Measurements from ENCODE around the gene KCTD17. TPM values are rescaled to one million over a fixed set of nuclear protein-coding genes. Genes with fewer than 3 reads are reported as not detected.

Gene KCTD17
- total RNA-seq, 1 experiment from 2014 or later = 39.1 TPM

- Histone ChIP-seq H3K4me3 (ENCODE audit: low read depth, low read length, poor library complexity, severe bottlenecking) (no peak overlapping the region), H3K9me3 (ENCODE audit: low read depth, low read length, poor library complexity, severe bottlenecking) (no peaks in the 10 kb centered on the region), H3K27ac (ENCODE audit: low read depth, low read length, poor library complexity, severe bottlenecking) (no peak overlapping the region), H3K36me3 (ENCODE audit: insufficient read depth, low read length, poor library complexity, severe bottlenecking) (no peaks in the 10 kb centered on the region), H3K4me1 (ENCODE audit: insufficient read depth, low read length, poor library complexity, severe bottlenecking) (no peaks in the 10 kb centered on the region), H3K27me3 (replicated peaks; ENCODE audit: insufficient read depth, low read depth, low read length, poor library complexity) (no peaks in the 10 kb centered on the region)
- no TSS peak for BruUV-seq (replicated peaks)
- DNase-seq (ENCODE audit: low spot score) = no peak
- no peak for TF ChIP-seq EZH2 (IDR thresholded peaks at IDR 0.05; ENCODE audit: borderline replicate concordance, low read depth, low read length, poor library complexity, severe bottlenecking)
- TF ChIP-seq, protein P1, sequence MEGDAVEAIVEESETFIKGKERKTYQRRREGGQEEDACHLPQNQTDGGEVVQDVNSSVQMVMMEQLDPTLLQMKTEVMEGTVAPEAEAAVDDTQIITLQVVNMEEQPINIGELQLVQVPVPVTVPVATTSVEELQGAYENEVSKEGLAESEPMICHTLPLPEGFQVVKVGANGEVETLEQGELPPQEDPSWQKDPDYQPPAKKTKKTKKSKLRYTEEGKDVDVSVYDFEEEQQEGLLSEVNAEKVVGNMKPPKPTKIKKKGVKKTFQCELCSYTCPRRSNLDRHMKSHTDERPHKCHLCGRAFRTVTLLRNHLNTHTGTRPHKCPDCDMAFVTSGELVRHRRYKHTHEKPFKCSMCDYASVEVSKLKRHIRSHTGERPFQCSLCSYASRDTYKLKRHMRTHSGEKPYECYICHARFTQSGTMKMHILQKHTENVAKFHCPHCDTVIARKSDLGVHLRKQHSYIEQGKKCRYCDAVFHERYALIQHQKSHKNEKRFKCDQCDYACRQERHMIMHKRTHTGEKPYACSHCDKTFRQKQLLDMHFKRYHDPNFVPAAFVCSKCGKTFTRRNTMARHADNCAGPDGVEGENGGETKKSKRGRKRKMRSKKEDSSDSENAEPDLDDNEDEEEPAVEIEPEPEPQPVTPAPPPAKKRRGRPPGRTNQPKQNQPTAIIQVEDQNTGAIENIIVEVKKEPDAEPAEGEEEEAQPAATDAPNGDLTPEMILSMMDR (conservative IDR thresholded peaks at IDR 0.05; ENCODE audit: low read depth, low read length) = no peak
- ChIA-PET CTCF (no interaction called here), POLR2A (ENCODE audit: low non-redundant PET) (no interaction called here)
- intact Hi-C loops (cut with micrococcal nuclease; ENCODE audit: unreplicated experiment) = no loop called here
Observed at GRCh38 chr22:37083914-37084313, 32.4 kb downstream of the KCTD17 start.

GRCh38 chr22:37084385-37084784 lies 32.8 kb downstream of the KCTD17 start:
- CTCF ChIA-PET = no interaction called here
- Histone ChIP-seq H3K27ac (ENCODE audit: low read depth, low read length, poor library complexity, severe bottlenecking) (no peak overlapping the region), H3K36me3 (ENCODE audit: insufficient read depth, low read length, poor library complexity, severe bottlenecking) (no peaks in the 10 kb centered on the region), H3K27me3 (replicated peaks; ENCODE audit: insufficient read depth, low read depth, low read length, poor library complexity) (no peaks in the 10 kb centered on the region), H3K4me3 (ENCODE audit: low read depth, low read length, poor library complexity, severe bottlenecking) (no peak overlapping the region), H3K9me3 (ENCODE audit: low read depth, low read length, poor library complexity, severe bottlenecking) (no peaks in the 10 kb centered on the region), H3K4me1 (ENCODE audit: insufficient read depth, low read length, poor library complexity, severe bottlenecking) (no peaks in the 10 kb centered on the region)
- POLR2A ChIA-PET (ENCODE audit: low non-redundant PET) = no interaction called here
- intact Hi-C loops (cut with micrococcal nuclease; ENCODE audit: unreplicated experiment) = no loop called here
- no peak for TF ChIP-seq EZH2 (IDR thresholded peaks at IDR 0.05; ENCODE audit: borderline replicate concordance, low read depth, low read length, poor library complexity, severe bottlenecking)
- TF ChIP-seq, protein P1 (conservative IDR thresholded peaks at IDR 0.05; ENCODE audit: low read depth, low read length) = no peak
- BruUV-seq (replicated peaks) = no TSS peak
- no peak for DNase-seq (ENCODE audit: low spot score)

DNA sequence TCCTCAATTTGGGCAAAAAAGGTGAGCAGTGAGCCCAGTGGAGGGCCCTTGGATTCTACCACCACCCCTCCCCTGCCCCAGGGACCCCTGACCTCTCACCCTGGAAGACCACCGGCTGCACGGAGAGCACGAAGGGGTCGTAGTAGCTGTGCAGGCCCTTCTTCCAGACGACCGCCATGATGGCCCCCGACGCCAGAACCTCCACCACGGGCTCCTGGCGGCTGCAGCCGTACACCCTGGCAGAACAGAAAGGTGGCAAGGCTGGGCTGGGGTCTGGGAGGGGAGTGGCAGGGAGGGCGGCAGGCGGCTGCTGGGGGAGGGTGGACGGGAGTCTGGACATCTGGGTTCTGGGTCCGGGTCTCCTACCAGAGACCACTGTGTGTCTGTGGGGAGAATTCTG lies 34.6 kb downstream of the KCTD17 start:
- Histone ChIP-seq H3K27me3 (replicated peaks; ENCODE audit: insufficient read depth, low read depth, low read length, poor library complexity) (no peaks in the 10 kb centered on the region), H3K4me3 (ENCODE audit: low read depth, low read length, poor library complexity, severe bottlenecking) (no peak overlapping the region), H3K27ac (ENCODE audit: low read depth, low read length, poor library complexity, severe bottlenecking) (no peak overlapping the region), H3K4me1 (ENCODE audit: insufficient read depth, low read length, poor library complexity, severe bottlenecking) (no peaks in the 10 kb centered on the region), H3K36me3 (ENCODE audit: insufficient read depth, low read length, poor library complexity, severe bottlenecking) (no peaks in the 10 kb centered on the region), H3K9me3 (ENCODE audit: low read depth, low read length, poor library complexity, severe bottlenecking) (no peaks in the 10 kb centered on the region)
- ChIA-PET CTCF (interaction anchor here (0.6 kb wide), 1 partner anchor 113 kb away, joined by 6 read pairs; no protein-coding TSS in a partner anchor), POLR2A (ENCODE audit: low non-redundant PET) (no interaction called here)
- DNase-seq (ENCODE audit: low spot score) = no peak
- BruUV-seq (replicated peaks) = no TSS peak
- TF ChIP-seq EZH2 (IDR thresholded peaks at IDR 0.05; ENCODE audit: borderline replicate concordance, low read depth, low read length, poor library complexity, severe bottlenecking) = no peak
- TF ChIP-seq, protein P1 (conservative IDR thresholded peaks at IDR 0.05; ENCODE audit: low read depth, low read length) = no peak
- intact Hi-C loops (cut with micrococcal nuclease; ENCODE audit: unreplicated experiment) = no loop called here

All from A673 (cell line).